Neutrophil (primary cell): ENCODE measurements around the gene RANBP9.

Source experiments
- H3K27ac ChIP-seq: fragments of 200-600 bp; sonication (generic); 2 replicates; pipeline ENCODE4 v1.5.1; 2016; ENCODE audit warnings: mild to moderate bottlenecking, moderate library complexity
- H3K27me3 ChIP-seq: fragments of 200-600 bp; sonication (generic); 2 replicates; pipeline ENCODE4 v1.6.0; 2016; ENCODE audit warnings: mild to moderate bottlenecking
- H3K36me3 ChIP-seq: fragments of 200-600 bp; sonication (generic); 2 replicates; pipeline ENCODE4 v1.5.1; 2017
- H3K4me1 ChIP-seq, 2 experiments: fragments of 200-600 bp in 1 of 2; sonication (generic) in 1 of 2; 1 replicate in 1 of 2; 2 replicates in 1 of 2; pipeline versions ENCODE4 v1.5.1 to v1.6.1; 2013 to 2016; ENCODE audit warnings: low read depth in 1 of 2, low read length in 1 of 2, mild to moderate bottlenecking in 1 of 2, moderate library complexity in 1 of 2; ENCODE audit not compliant: control insufficient read depth in 1 of 2, insufficient read depth in 1 of 2
- H3K4me3 ChIP-seq, 2 experiments: fragments of 200-600 bp in 1 of 2; sonication (generic) in 1 of 2; 1 replicate in 1 of 2; 2 replicates in 1 of 2; pipeline ENCODE4 v1.5.1; 2013 to 2016; ENCODE audit warnings: low read depth in 1 of 2, low read length in 1 of 2, mild to moderate bottlenecking in 1 of 2, moderate library complexity in 1 of 2
- H3K9me3 ChIP-seq: fragments of 200-600 bp; sonication (generic); 2 replicates; pipeline ENCODE4 v1.5.1; 2016
- CTCF ChIP-seq: fragments of 200-600 bp; sonication (generic); IDR thresholded peaks from 2 replicates; pipeline ENCODE4 v1.5.1; 2016; ENCODE audit warnings: antibody characterized with exemption

The RANBP9 gene

GRCh38 chr6:13666194-13667105 lies 45.2 kb downstream of the RANBP9 start:
- peaks cover 79 to 87% of the 10 kb centered on the region in 2 experiments for H3K4me1 ChIP-seq
- H3K4me3 ChIP-seq = no peak overlapping the region
- TF ChIP-seq CTCF = no peak
- H3K27me3 ChIP-seq = no peaks in the 10 kb centered on the region
- peak overlapping the region; percentile 60 for H3K27ac ChIP-seq
- no peaks in the 10 kb centered on the region for H3K36me3 ChIP-seq
- no peaks in the 10 kb centered on the region for H3K9me3 ChIP-seq

- H3K27me3 ChIP-seq = no peaks in the 10 kb centered on the region
- peak overlapping the region; percentile 60 for H3K27ac ChIP-seq
- H3K4me3 ChIP-seq = no peak overlapping the region
- H3K36me3 ChIP-seq = no peaks in the 10 kb centered on the region
- no peak for TF ChIP-seq CTCF
- peaks cover 75 to 93% of the 10 kb centered on the region in 2 experiments for H3K4me1 ChIP-seq
- H3K9me3 ChIP-seq = no peaks in the 10 kb centered on the region
These were observed 46.8 kb downstream of the RANBP9 start for GRCh38 chr6:13664703-13665352.

- Histone ChIP-seq H3K9me3 (no peaks in the 10 kb centered on the region), H3K27me3 (no peaks in the 10 kb centered on the region), H3K4me3 (no peak overlapping the region), H3K4me1 (peaks cover 75 to 90% of the 10 kb centered on the region in 2 experiments), H3K27ac (peak overlapping the region; percentile 49), H3K36me3 (no peaks in the 10 kb centered on the region)
- TF ChIP-seq CTCF = no peak
These were observed 47.6 kb downstream of the RANBP9 start for GRCh38 chr6:13663986-13664385.

- H3K9me3 ChIP-seq = no peaks in the 10 kb centered on the region
- TF ChIP-seq CTCF = no peak
- H3K36me3 ChIP-seq = no peaks in the 10 kb centered on the region
- H3K4me1 ChIP-seq = peaks cover 65 to 79% of the 10 kb centered on the region in 2 experiments
- no peaks in the 10 kb centered on the region for H3K27me3 ChIP-seq
- H3K4me3 ChIP-seq = no peak overlapping the region
- peak overlapping the region; percentile 49 for H3K27ac ChIP-seq
These were observed 48.8 kb downstream of the RANBP9 start for GRCh38 chr6:13662651-13663334.

GRCh38 chr6:13661647-13662046 lies 50.0 kb downstream of the RANBP9 start:
- H3K4me1 ChIP-seq = peaks cover 53 to 68% of the 10 kb centered on the region in 2 experiments
- no peaks in the 10 kb centered on the region for H3K27me3 ChIP-seq
- H3K4me3 ChIP-seq = no peak overlapping the region
- H3K9me3 ChIP-seq = no peaks in the 10 kb centered on the region
- no peak overlapping the region for H3K27ac ChIP-seq
- TF ChIP-seq CTCF = no peak
- no peaks in the 10 kb centered on the region for H3K36me3 ChIP-seq
